K562 (cell line): ENCODE data around the gene ACOX1. TPM values are rescaled to one million over a fixed set of nuclear protein-coding genes. Genes with fewer than 3 reads are reported as not detected.

ENCODE experiments used
- CEBPB ChIP-seq: fragments of 450-650 bp; IDR thresholded peaks from 2 replicates; pipeline ENCODE4 v1.6.1; 2016; ENCODE audit warnings: missing genetic modification characterization, missing compliant biosample characterization
- DDX20 ChIP-seq: fragments of 450-650 bp; IDR thresholded peaks from 2 replicates; pipeline ENCODE4 v1.6.1; 2016; ENCODE audit warnings: missing genetic modification characterization, low read depth, mild to moderate bottlenecking, missing compliant biosample characterization, moderate library complexity
- ELF2 ChIP-seq: fragments of 250-450 bp; sonication (Bioruptor Pico); IDR thresholded peaks from 2 replicates; pipeline ENCODE4 v1.5.0; 2021; ENCODE audit warnings: mild to moderate bottlenecking
- EP300 ChIP-seq: IDR thresholded peaks from 2 replicates; pipeline ENCODE4 v1.6.1; 2012; ENCODE audit warnings: low read length, improper control_type of control experiment
- FOSL1 ChIP-seq: fragments of 200-800 bp; sonication (Bioruptor generic); conservative IDR thresholded peaks from 2 replicates; pipeline ENCODE4 v1.6.1; 2016; ENCODE audit warnings: missing genetic modification characterization, missing compliant biosample characterization
- GATA2 ChIP-seq: sonication (generic); formaldehyde crosslinking; IDR thresholded peaks from 2 replicates; pipeline ENCODE4 v1.4.0; 2020; ENCODE audit warnings: mild to moderate bottlenecking, missing genetic modification reagents
- HDAC3 ChIP-seq: fragments of 450-650 bp; IDR thresholded peaks from 2 replicates; pipeline ENCODE4 v1.6.1; 2018; ENCODE audit warnings: borderline replicate concordance, mild to moderate bottlenecking, moderate library complexity; ENCODE audit not compliant: partially characterized antibody
- HNRNPLL ChIP-seq: fragments of 200-400 bp; formaldehyde crosslinking; IDR thresholded peaks from 2 replicates; pipeline ENCODE4 v1.6.1; 2017; ENCODE audit warnings: low read length, low read depth, mild to moderate bottlenecking; ENCODE audit not compliant: poor library complexity, severe bottlenecking
- MCM2 ChIP-seq: fragments of 450-650 bp; IDR thresholded peaks from 2 replicates; pipeline ENCODE4 v1.6.1; 2017; ENCODE audit warnings: low read depth, mild to moderate bottlenecking
- MLLT1 ChIP-seq, 2 experiments: fragments of 450-650 bp; IDR thresholded peaks; 2 replicates each; pipeline ENCODE4 v1.6.1; 2016
- NBN ChIP-seq: fragments of 450-650 bp; IDR thresholded peaks from 2 replicates; pipeline ENCODE4 v1.6.1; 2016; ENCODE audit warnings: low read depth, mild to moderate bottlenecking
- NELFE ChIP-seq: IDR thresholded peaks from 2 replicates; pipeline ENCODE4 v1.6.1; 2011; ENCODE audit warnings: mild to moderate bottlenecking; ENCODE audit not compliant: insufficient read depth, insufficient read length
- NKRF ChIP-seq: fragments of 450-650 bp; IDR thresholded peaks from 2 replicates; pipeline ENCODE4 v1.6.1; 2016; ENCODE audit warnings: borderline replicate concordance
- NR2C2 ChIP-seq, 2 experiments: fragments of 200-800 bp in 1 of 2; sonication (Bioruptor generic) in 1 of 2; sonication (generic) in 1 of 2; formaldehyde crosslinking in 1 of 2; IDR thresholded peaks; 2 replicates each; pipeline versions ENCODE4 v1.6.1 to v1.8.0; 2016 to 2022; ENCODE audit warnings: mild to moderate bottlenecking in 1 of 2, missing compliant biosample characterization in 1 of 2, missing genetic modification characterization in 1 of 2, missing genetic modification reagents in 1 of 2
- OTX1 ChIP-seq: fragments of 450-650 bp; formaldehyde crosslinking; IDR thresholded peaks from 2 replicates; pipeline ENCODE4 v1.4.0; 2022; ENCODE audit warnings: mild to moderate bottlenecking
- PRPF4 ChIP-seq: fragments of 200-400 bp; formaldehyde crosslinking; IDR thresholded peaks from one replicate; pipeline ENCODE4 v1.6.1; 2017; ENCODE audit warnings: low read length, low read depth, mild to moderate bottlenecking; ENCODE audit not compliant: insufficient read depth, poor library complexity, severe bottlenecking
- PURB ChIP-seq: sonication (generic); formaldehyde crosslinking; IDR thresholded peaks from 2 replicates; pipeline ENCODE4 v1.9.0; 2021; ENCODE audit warnings: low read depth, mild to moderate bottlenecking, missing genetic modification reagents
- TFAM ChIP-seq: fragments of 250-450 bp; sonication (Bioruptor Pico); conservative IDR thresholded peaks from 2 replicates; pipeline ENCODE4 v1.5.0; 2021; ENCODE audit warnings: mild to moderate bottlenecking, moderate library complexity
- TOE1 ChIP-seq, 2 experiments: fragments of 450-650 bp in 1 of 2; sonication (generic) in 1 of 2; formaldehyde crosslinking in 1 of 2; IDR thresholded peaks; 2 replicates each; pipeline versions ENCODE4 v1.7.1 to v1.8.0; 2016 to 2022; ENCODE audit warnings: borderline replicate concordance in 2 of 2, mild to moderate bottlenecking in 2 of 2, antibody characterized with exemption in 1 of 2, inconsistent platforms in 1 of 2, low read depth in 1 of 2, missing genetic modification reagents in 1 of 2, moderate library complexity in 1 of 2
- ZNF174 ChIP-seq: fragments of 250-450 bp; sonication (Bioruptor Pico); IDR thresholded peaks from 2 replicates; pipeline ENCODE4 v1.4.0; 2020; ENCODE audit warnings: mild to moderate bottlenecking
- ZNF830 ChIP-seq: fragments of 250-450 bp; sonication (Bioruptor Pico); IDR thresholded peaks from 2 replicates; pipeline ENCODE4 v1.5.0; 2021; ENCODE audit warnings: mild to moderate bottlenecking
- polyA plus RNA-seq, 8 experiments: library from polyadenylated mRNA; depleted of rRNA in 4 of 8; stranded (reverse) in 5 of 8; unstranded in 3 of 8; fragments of >200 nt; fragmentation: Nextera tagmentation in 2 of 8; fragmentation: Illumina TruSeq in 1 of 8; extraction: Ambion mirVana in 2 of 8; extraction: Trizol in 1 of 8; gene quantifications; 2 replicates each; pipeline versions ENCODE4 v1.2.1 to v1.2.3, GENCODE V29; 2011 to 2014; ENCODE audit warnings: inconsistent platforms in 1 of 8, missing spikeins in 1 of 8
- total RNA-seq, 7 experiments: library from RNA; depleted of rRNA in 6 of 7; stranded (reverse); fragments of >200 nt in 6 of 7; fragmentation: Illumina TruSeq in 2 of 7; extraction: Trizol in 2 of 7; gene quantifications; 2 replicates each; pipeline versions ENCODE4 v1.2.1 to v1.2.3, GENCODE V29; 2011 to 2021; ENCODE audit warnings: low replicate concordance in 1 of 7
- TF ChIP-seq, protein P1 (sequence below): fragments of 450-650 bp; IDR thresholded peaks from 2 replicates; pipeline ENCODE4 v1.7.1; 2018; ENCODE audit warnings: mild to moderate bottlenecking, low read depth; ENCODE audit not compliant: partially characterized antibody

ACOX1 gene
- total and polyA plus RNA-seq, 9 of the 15 experiments (the other 6 are each of a cell fraction or from before 2014, with no cell fraction given) = 7.8 to 24.1 (median 14.5) TPM

DNA sequence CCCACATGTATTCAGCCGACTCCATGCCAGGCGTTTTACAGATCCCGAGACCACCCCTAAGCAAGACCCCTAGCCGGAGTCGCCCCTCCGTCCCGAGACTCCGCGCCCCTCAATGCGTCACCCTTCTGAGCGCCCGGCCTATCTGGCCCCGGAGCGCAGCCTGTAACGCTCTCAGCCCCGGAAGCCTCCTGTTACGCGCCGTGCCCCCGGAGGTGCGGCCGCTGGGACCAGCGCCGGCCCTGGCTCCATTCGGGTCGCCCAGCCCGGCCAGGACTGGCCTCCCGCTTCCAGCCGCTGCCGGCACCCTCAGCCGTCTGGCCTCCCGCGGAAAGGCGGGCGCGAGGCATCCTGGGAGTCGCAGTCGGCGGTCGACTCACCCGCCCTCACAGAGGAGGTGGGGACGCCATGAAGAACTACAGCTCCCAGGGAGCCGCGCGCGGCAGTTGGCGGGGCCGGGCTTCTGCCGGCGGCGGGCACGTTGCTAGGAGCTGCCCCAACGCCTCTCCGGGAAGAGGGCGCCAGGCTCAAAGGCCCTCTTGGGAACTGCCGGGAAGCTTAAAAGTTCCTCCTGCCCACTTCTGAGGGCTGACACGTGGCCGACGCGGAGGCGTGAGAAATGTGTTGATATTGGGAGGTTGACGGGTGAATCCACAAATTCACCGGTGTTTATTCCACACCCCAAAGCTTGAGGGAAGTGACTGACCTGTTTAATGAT lies 38.1 kb downstream of the ACOX1 start, which contains the start of gene FBF1 (continued):
- TF ChIP-seq, protein P1, sequence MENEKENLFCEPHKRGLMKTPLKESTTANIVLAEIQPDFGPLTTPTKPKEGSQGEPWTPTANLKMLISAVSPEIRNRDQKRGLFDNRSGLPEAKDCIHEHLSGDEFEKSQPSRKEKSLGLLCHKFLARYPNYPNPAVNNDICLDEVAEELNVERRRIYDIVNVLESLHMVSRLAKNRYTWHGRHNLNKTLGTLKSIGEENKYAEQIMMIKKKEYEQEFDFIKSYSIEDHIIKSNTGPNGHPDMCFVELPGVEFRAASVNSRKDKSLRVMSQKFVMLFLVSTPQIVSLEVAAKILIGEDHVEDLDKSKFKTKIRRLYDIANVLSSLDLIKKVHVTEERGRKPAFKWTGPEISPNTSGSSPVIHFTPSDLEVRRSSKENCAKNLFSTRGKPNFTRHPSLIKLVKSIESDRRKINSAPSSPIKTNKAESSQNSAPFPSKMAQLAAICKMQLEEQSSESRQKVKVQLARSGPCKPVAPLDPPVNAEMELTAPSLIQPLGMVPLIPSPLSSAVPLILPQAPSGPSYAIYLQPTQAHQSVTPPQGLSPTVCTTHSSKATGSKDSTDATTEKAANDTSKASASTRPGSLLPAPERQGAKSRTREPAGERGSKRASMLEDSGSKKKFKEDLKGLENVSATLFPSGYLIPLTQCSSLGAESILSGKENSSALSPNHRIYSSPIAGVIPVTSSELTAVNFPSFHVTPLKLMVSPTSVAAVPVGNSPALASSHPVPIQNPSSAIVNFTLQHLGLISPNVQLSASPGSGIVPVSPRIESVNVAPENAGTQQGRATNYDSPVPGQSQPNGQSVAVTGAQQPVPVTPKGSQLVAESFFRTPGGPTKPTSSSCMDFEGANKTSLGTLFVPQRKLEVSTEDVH = peak; percentile 72
- 0 out of 2 replicates have a peak, but pooled peaks have one; percentile 23 for TF ChIP-seq FOSL1 (tag)
- TF ChIP-seq MCM2 = no peak
- no peak for TF ChIP-seq ELF2 (CRISPR knock-in tag)
- TF ChIP-seq HDAC3 = no peak
- no peak; the same call in 1 of the 2 replicates for TF ChIP-seq NR2C2 (CRISPR knock-in tag; IDR thresholded peaks at IDR 0.05)
- peak; percentile 79 for TF ChIP-seq NR2C2 (tag; IDR thresholded peaks at IDR 0.05)
- TF ChIP-seq GATA2 = no peak
- TF ChIP-seq TFAM = no peak
- TF ChIP-seq NBN = no peak
- no peak for TF ChIP-seq NELFE
- TF ChIP-seq OTX1 (CRISPR knock-in tag) = no peak
- TF ChIP-seq PURB (CRISPR knock-in tag) = no peak
- TF ChIP-seq ZNF830 = no peak
- peak; percentile 33; the same call in 1 of the 2 replicates for TF ChIP-seq TOE1 (IDR thresholded peaks at IDR 0.05; ENCODE audit: borderline replicate concordance)
- TF ChIP-seq TOE1 (CRISPR knock-in tag; IDR thresholded peaks at IDR 0.05; ENCODE audit: borderline replicate concordance, low read depth) = no peak
- no peak for TF ChIP-seq PRPF4
- TF ChIP-seq DDX20 (tag) = no peak
- TF ChIP-seq HNRNPLL = no peak
- peak; percentile 61; the same call in 1 of the 2 replicates for TF ChIP-seq NKRF
- TF ChIP-seq ZNF174 (CRISPR knock-in tag) = no peak
- TF ChIP-seq MLLT1 (IDR thresholded peaks at IDR 0.05) = no peak
- no peak for TF ChIP-seq EP300
- TF ChIP-seq CEBPB = no peak
